H9 (cell line): ENCODE results near the gene POLA1. TPM values are rescaled to one million over a fixed set of nuclear protein-coding genes. Genes with fewer than 3 reads are reported as not detected.

Source experiments
- DNase-seq: peaks from one replicate; pipeline ENCODE4 v3.0.0-alpha.2; 2017
- H2AFZ ChIP-seq: one replicate; pipeline ENCODE4 v1.6.1; 2013; ENCODE audit warnings: mild to moderate bottlenecking, low read length, control low read depth, moderate library complexity
- H2AK5ac ChIP-seq: 2 replicates; pipeline ENCODE4 v1.6.1; 2013; ENCODE audit warnings: low read length, control low read depth, mixed read lengths; ENCODE audit not compliant: insufficient read length
- H2BK120ac ChIP-seq: one replicate; pipeline ENCODE4 v1.6.1; 2013; ENCODE audit warnings: low read depth, mild to moderate bottlenecking, low read length, control low read depth, inconsistent platforms; ENCODE audit not compliant: poor library complexity, severe bottlenecking
- H2BK12ac ChIP-seq: 2 replicates; pipeline ENCODE4 v1.6.1; 2013; ENCODE audit warnings: low read length, control low read depth, mixed read lengths, low read depth; ENCODE audit not compliant: insufficient read length
- H2BK15ac ChIP-seq: 2 replicates; pipeline ENCODE4 v1.6.1; 2013; ENCODE audit warnings: low read depth, low read length, control low read depth
- H2BK20ac ChIP-seq: one replicate; pipeline ENCODE4 v1.6.1; 2013; ENCODE audit warnings: low read depth, mild to moderate bottlenecking, low read length, control low read depth, inconsistent platforms; ENCODE audit not compliant: poor library complexity, severe bottlenecking
- H2BK5ac ChIP-seq: 2 replicates; pipeline ENCODE4 v1.6.1; 2013; ENCODE audit warnings: low read length, control low read depth, mixed read lengths; ENCODE audit not compliant: insufficient read length
- H3K14ac ChIP-seq: 2 replicates; pipeline ENCODE4 v1.6.1; 2013; ENCODE audit warnings: low read length, control low read depth; ENCODE audit not compliant: insufficient read depth
- H3K18ac ChIP-seq: 2 replicates; pipeline ENCODE4 v1.6.1; 2013; ENCODE audit warnings: low read depth, mild to moderate bottlenecking, mixed read lengths, low read length, control low read depth; ENCODE audit not compliant: insufficient read length
- H3K23ac ChIP-seq: 2 replicates; pipeline ENCODE4 v1.6.1; 2013; ENCODE audit warnings: low read length, control low read depth, mixed read lengths, low read depth; ENCODE audit not compliant: insufficient read length
- H3K23me2 ChIP-seq: 2 replicates; pipeline ENCODE4 v1.6.1; 2013; ENCODE audit warnings: low read depth, mild to moderate bottlenecking, mixed read lengths, low read length, control low read depth; ENCODE audit not compliant: insufficient read length, poor library complexity, severe bottlenecking
- H3K27ac ChIP-seq: 2 replicates; pipeline ENCODE4 v1.5.1; 2013; ENCODE audit warnings: low read length, control low read depth, mixed read lengths, low read depth; ENCODE audit not compliant: insufficient read length
- H3K27me3 ChIP-seq: 2 replicates; pipeline ENCODE4 v1.6.1; 2013; ENCODE audit warnings: low read length, control low read depth, inconsistent platforms; ENCODE audit not compliant: insufficient read depth
- H3K4ac ChIP-seq: 2 replicates; pipeline ENCODE4 v1.6.1; 2013; ENCODE audit warnings: low read depth, mild to moderate bottlenecking, control low read depth, inconsistent platforms, low read length, moderate library complexity
- H3K4me1 ChIP-seq: 2 replicates; pipeline ENCODE4 v1.6.1; 2013; ENCODE audit warnings: low read length, control low read depth, inconsistent platforms; ENCODE audit not compliant: insufficient read depth
- H3K4me2 ChIP-seq: 2 replicates; pipeline ENCODE4 v1.6.1; 2013; ENCODE audit warnings: low read length, control low read depth, mixed read lengths; ENCODE audit not compliant: insufficient read length, insufficient read depth
- H3K56ac ChIP-seq: 2 replicates; pipeline ENCODE4 v1.6.1; 2013; ENCODE audit warnings: low read depth, mild to moderate bottlenecking, mixed read lengths, low read length, control low read depth; ENCODE audit not compliant: insufficient read length
- H3K79me1 ChIP-seq: 2 replicates; pipeline ENCODE4 v1.6.1; 2013; ENCODE audit warnings: low read depth, mild to moderate bottlenecking, moderate library complexity, low read length, control low read depth, inconsistent platforms; ENCODE audit not compliant: insufficient read depth, poor library complexity, severe bottlenecking
- H3K79me2 ChIP-seq: 2 replicates; pipeline ENCODE4 v1.6.1; 2013; ENCODE audit warnings: low read length, control low read depth, inconsistent platforms; ENCODE audit not compliant: insufficient read depth
- H3K9ac ChIP-seq: 2 replicates; pipeline ENCODE4 v1.6.1; 2013; ENCODE audit warnings: low read length, control low read depth, mixed read lengths; ENCODE audit not compliant: insufficient read length; ENCODE audit errors: extremely low read depth
- H3K9me3 ChIP-seq: one replicate; pipeline ENCODE4 v1.6.1; 2013; ENCODE audit warnings: low read depth, low read length, inconsistent platforms; ENCODE audit not compliant: control insufficient read depth
- H3T11ph ChIP-seq: one replicate; pipeline ENCODE4 v1.6.1; 2013; ENCODE audit warnings: mild to moderate bottlenecking, low read length, control low read depth, inconsistent platforms
- H4K20me1 ChIP-seq: one replicate; pipeline ENCODE4 v1.6.1; 2013; ENCODE audit not compliant: control insufficient read depth, insufficient read length, insufficient read depth
- H4K5ac ChIP-seq: 2 replicates; pipeline ENCODE4 v1.6.1; 2013; ENCODE audit warnings: low read depth, mild to moderate bottlenecking, mixed read lengths, low read length, control low read depth; ENCODE audit not compliant: insufficient read length
- H4K8ac ChIP-seq: replicated peaks from 2 replicates; pipeline ENCODE4 v1.6.1; 2013; ENCODE audit warnings: low read length, control low read depth, mixed read lengths, low read depth; ENCODE audit not compliant: insufficient read length
- H4K91ac ChIP-seq: 2 replicates; pipeline ENCODE4 v1.6.1; 2013; ENCODE audit warnings: low read depth, mild to moderate bottlenecking, moderate library complexity, mixed read lengths, low read length, control low read depth; ENCODE audit not compliant: insufficient read length
- H3K27ac Mint-ChIP-seq, 3 experiments: 2 replicates in 2 of 3; 3 replicates in 1 of 3; pipeline ENCODE4 v1.8.0; 2020 to 2021; ENCODE audit warnings: mixed read lengths in 3 of 3, mild to moderate bottlenecking in 1 of 3, moderate library complexity in 1 of 3
- H3K27me3 Mint-ChIP-seq: 2 replicates; pipeline ENCODE4 v1.8.0; 2021; ENCODE audit warnings: low read depth, mild to moderate bottlenecking, moderate library complexity, mixed read lengths
- H3K36me3 Mint-ChIP-seq, 3 experiments: 2 replicates in 2 of 3; 3 replicates in 1 of 3; pipeline ENCODE4 v1.8.0; 2020 to 2021; ENCODE audit warnings: low read depth in 3 of 3, mixed read lengths in 3 of 3; ENCODE audit not compliant: insufficient read depth in 1 of 3
- H3K4me1 Mint-ChIP-seq, 2 experiments: 2 replicates each; pipeline ENCODE4 v1.8.0; 2020; ENCODE audit warnings: mixed read lengths in 2 of 2
- H3K4me3 Mint-ChIP-seq, 2 experiments: 2 replicates in 1 of 2; 3 replicates in 1 of 2; pipeline ENCODE4 v1.8.0; 2020 to 2021; ENCODE audit warnings: mild to moderate bottlenecking in 2 of 2, mixed read lengths in 2 of 2, moderate library complexity in 1 of 2
- H3K9me3 Mint-ChIP-seq, 2 experiments: 2 replicates in 1 of 2; 3 replicates in 1 of 2; pipeline ENCODE4 v1.8.0; 2020; ENCODE audit warnings: mild to moderate bottlenecking in 2 of 2, mixed read lengths in 2 of 2, moderate library complexity in 1 of 2
- WGBS: extraction: QIAGEN DNeasy Blood & Tissue Kit; methylation state at CpG from one replicate; pipeline ENCODE4 v1.1.7; 2013; ENCODE audit warnings: missing lambda C conversion rate, low lambda C conversion rate, mixed read lengths; ENCODE audit not compliant: insufficient read length; ENCODE audit errors: extremely low coverage; 5-methylcytosine and 5-hydroxymethylcytosine counted together
- total RNA-seq: library from RNA; stranded (reverse); gene quantifications from 2 replicates; pipeline ENCODE4 v1.2.1, GENCODE V29; 2021
- TF ChIP-seq, protein P1 (sequence below): fragments of 200-600 bp; sonication (generic); conservative IDR thresholded peaks from 3 replicates; pipeline ENCODE4 v1.8.0; 2021; ENCODE audit warnings: antibody characterized with exemption, mild to moderate bottlenecking

POLA1 gene
- total RNA-seq, 1 experiment from 2014 or later = 60.2 TPM

DNA sequence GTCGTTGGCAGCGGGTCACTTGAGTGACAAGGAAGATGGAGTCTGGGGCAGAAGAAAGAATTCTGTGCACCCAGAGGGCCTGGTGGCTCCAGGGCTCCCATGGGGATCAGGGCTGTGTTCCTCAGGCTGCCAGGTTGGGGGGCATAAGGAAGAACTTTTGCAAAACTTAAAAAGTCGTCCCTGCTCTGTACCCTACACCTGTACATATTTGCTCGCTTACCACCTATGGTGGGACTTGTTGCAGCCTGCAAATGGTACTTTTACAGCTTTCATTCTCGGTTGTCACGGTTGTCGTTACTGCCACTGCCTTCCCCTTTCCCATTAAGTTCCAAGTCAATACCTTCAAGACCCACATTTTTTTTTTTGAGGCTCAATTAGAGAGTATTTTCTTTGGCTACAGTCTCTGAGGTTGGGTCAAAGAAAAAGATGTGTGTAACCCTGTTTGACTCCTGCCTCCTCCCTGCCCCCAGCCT is 312.9 kb downstream of the POLA1 start:
- Histone ChIP-seq H2BK12ac (no peak overlapping the region), H3K4ac (no peak overlapping the region), H4K8ac (no peak overlapping the region), H3K14ac (no peak overlapping the region), H2BK5ac (no peak overlapping the region), H3K4me1 (no peaks in the 10 kb centered on the region; the same call in 1 of the 2 replicates), H4K91ac (no peak overlapping the region), H2BK120ac (no peak overlapping the region), H3K79me1 (no peaks in the 10 kb centered on the region), H3K23ac (no peak overlapping the region), H3K18ac (no peak overlapping the region), H3K27ac (no peak overlapping the region), H3K56ac (no peak overlapping the region), H4K5ac (no peak overlapping the region), H3K9me3 (no peaks in the 10 kb centered on the region), H2AFZ (no peak overlapping the region), H3K23me2 (peaks cover 26% of the 10 kb centered on the region), H4K20me1 (no peaks in the 10 kb centered on the region), H3K27me3 (peaks cover 90% of the 10 kb centered on the region), H3T11ph (no peak overlapping the region), H2BK15ac (no peak overlapping the region), H3K79me2 (no peaks in the 10 kb centered on the region), H2AK5ac (no peak overlapping the region), H3K4me2 (peak overlapping the region; percentile 59), H2BK20ac (no peak overlapping the region), H3K9ac (no peak overlapping the region)
- Mint-ChIP-seq H3K36me3 (peaks cover 0 to 10% (median 0%) of the 10 kb centered on the region in 3 experiments; a peak in 2 of 7 replicates), H3K27ac (no peak overlapping the region), H3K27me3 (peaks cover 98% of the 10 kb centered on the region), H3K9me3 (peaks cover 6 to 8% of the 10 kb centered on the region in 2 experiments; a peak in 4 of 5 replicates), H3K4me1 (peaks cover 36 to 68% of the 10 kb centered on the region in 2 experiments), H3K4me3 (peak overlapping the region; percentile 32 to 81; a peak in 4 of 5 replicates)
- DNase-seq = no peak
- no CpG with 5 or more reads among the region's 7 CpGs for WGBS
- TF ChIP-seq, protein P1, sequence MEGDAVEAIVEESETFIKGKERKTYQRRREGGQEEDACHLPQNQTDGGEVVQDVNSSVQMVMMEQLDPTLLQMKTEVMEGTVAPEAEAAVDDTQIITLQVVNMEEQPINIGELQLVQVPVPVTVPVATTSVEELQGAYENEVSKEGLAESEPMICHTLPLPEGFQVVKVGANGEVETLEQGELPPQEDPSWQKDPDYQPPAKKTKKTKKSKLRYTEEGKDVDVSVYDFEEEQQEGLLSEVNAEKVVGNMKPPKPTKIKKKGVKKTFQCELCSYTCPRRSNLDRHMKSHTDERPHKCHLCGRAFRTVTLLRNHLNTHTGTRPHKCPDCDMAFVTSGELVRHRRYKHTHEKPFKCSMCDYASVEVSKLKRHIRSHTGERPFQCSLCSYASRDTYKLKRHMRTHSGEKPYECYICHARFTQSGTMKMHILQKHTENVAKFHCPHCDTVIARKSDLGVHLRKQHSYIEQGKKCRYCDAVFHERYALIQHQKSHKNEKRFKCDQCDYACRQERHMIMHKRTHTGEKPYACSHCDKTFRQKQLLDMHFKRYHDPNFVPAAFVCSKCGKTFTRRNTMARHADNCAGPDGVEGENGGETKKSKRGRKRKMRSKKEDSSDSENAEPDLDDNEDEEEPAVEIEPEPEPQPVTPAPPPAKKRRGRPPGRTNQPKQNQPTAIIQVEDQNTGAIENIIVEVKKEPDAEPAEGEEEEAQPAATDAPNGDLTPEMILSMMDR = no peak
